VCaP (cell line): ENCODE data around the gene USP53.

ENCODE experiments used
- H3K27ac ChIP-seq: fragments of 450-650 bp; 2 replicates; pipeline ENCODE4 v1.5.1; 2017
- CTCF ChIP-seq: fragments of 450-650 bp; conservative IDR thresholded peaks from 2 replicates; pipeline ENCODE4 v1.5.1; 2017; ENCODE audit warnings: mild to moderate bottlenecking, moderate library complexity

USP53 gene

GRCh38 chr4:119299260-119299671 is 86.8 kb downstream of the USP53 start:
- no peak for TF ChIP-seq CTCF
- peak overlapping the region; percentile 86; the same call in 1 of the 2 replicates for H3K27ac ChIP-seq

DNA sequence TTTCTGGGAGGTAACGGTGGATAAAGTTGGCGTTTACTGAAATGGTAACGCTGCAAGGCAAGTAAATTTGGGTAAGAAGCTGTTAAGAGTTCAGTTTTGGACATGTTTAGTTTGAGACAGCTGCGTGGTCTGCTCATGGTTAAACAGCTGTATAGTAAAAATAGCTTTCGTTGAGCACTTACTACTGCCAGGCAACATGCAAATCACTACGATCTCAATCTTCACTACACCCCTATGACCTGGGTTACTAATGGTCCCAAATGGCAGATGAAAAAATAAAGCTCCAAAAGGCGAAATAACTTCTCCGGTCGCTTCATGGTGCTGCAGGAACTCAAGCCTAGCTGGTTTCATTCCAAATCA is 87.2 kb downstream of the USP53 start:
- peak overlapping the region; percentile 86 for H3K27ac ChIP-seq
- no peak for TF ChIP-seq CTCF

DNA sequence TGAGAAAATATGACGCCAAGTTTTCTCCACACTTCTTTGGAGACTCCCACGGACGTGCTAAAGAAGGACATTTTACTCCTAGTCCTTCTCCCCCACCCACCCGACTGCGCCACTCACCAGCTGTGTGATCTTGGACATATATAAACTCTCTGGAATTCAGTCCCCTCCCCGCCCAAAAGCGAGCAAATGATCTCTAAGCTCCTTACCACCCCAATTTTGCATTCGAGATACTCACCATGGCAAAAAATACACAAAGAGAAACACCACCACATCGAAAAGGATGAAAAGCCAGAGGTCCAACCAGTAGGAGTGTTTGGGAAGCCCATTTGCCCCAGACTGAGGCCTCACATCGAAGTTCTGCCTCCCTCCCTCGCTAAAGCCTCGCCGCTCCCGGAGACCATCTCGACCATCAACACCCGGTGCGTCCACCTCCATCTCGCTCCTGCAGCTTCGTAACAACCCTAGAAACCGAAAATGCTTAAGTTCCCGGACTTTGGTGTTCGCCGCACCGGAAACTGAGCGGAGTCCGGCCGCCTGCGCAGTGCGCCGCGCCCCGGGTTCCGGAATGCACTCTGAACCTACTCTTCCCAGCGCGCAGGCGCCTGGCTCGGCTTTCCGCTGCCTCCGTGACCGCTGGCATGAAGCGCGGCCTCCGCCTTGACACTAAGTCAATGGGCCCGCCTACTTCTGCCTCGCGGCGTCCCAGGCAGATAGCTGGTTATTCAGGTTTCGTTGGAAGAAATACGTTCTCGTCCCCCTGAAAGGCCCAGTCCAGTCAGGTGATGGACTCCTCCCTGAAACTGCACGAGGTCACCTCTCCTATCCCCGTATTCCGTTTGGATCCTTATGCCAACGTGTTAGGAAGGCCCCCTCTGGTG is 87.8 kb downstream of the USP53 start:
- peak overlapping the region; percentile 86 for H3K27ac ChIP-seq
- TF ChIP-seq CTCF = no peak

DNA sequence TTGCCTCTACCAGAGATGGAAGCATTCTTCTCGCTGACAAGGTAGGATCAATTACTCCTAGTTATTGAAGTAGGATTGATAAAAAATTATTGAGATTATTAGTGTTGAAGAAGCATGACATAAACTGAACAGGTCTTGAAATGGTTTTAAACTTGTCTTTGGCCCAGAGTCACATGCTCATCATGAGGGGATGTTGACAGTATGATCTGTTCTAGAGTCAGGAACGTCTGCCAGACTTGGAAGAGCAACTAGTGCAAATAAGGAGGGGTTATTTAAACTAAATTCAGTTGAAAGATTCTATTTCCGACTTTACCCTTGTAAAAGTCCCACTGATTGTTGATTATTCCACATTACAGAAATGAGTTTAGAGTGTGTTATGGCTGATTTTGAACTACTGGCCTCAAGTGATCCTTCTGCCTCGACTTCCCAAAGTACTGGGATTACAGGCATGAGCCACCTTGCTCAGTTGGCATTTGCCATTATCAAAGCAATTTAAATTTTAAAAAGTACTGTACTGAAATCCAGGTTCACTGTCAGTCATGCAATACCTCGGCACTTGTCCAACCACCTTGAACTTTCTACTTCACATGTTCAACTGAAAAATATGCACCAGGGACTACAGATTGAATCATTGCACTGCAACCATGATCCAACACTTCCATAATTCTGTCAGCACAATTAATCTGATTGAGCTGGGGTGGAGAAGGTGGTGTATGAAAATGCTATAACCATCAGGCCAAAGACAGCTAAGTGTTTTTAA is 89.7 kb downstream of the USP53 start:
- TF ChIP-seq CTCF = no peak
- H3K27ac ChIP-seq = peak overlapping the region; percentile 86; the same call in 1 of the 2 replicates

DNA sequence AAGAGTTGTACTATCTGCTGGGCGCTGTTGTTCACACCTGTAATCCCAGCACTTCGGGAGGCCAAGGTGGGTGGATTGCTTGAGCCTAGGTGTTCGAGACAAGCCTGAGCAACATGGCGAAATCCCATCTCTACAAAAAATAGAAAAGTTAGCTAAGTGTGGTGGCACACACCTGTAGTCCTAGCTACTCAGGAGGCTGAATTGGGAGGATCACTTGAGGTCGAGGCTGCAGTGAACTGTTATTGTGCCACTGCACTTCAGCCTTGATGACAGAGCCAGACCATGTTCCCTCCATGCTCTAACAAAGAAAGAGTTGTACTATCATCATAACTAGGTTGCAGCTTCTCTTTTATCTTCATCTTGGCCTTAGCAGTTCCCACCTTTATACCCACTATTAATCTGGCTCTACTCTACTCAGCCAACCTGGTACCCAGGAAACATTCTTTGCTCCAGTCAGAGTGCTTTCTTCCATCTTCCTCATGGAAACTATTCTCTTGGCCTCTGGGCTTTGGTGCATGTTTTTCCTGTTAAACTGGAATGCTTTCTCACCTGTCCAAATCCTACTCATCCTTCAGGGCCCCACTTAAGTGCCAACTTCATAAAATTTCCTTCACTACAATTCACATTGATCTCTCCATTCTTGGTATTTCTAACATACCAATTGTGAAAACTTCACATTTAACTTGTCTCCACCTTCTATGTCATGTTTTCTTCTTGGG is 91.2 kb downstream of the USP53 start:
- TF ChIP-seq CTCF = no peak
- no peak overlapping the region for H3K27ac ChIP-seq

GRCh38 chr4:119304431-119304830 is 91.9 kb downstream of the USP53 start:
- TF ChIP-seq CTCF = no peak

DNA sequence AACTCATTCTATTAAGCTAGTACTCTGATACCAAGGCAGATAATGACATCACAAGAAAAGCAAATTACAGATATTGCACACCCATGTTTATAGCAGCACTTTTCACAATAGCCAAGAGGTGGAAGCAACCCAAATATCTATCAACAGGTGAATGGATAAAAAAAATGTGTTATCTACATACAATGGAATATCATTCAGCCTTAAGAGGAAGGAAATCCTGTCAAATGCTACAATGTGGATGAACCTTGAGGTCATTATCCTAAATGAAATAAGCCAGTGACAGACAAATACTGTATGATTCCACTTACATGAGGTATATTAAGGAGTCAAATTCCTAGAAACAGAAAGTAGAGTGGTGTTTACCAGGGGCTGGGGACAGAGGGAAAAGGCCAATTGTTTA is 95.1 kb downstream of the USP53 start:
- no peak overlapping the region for H3K27ac ChIP-seq
- TF ChIP-seq CTCF = no peak

More at GRCh38 chr4:119304431-119304830, 91.9 kb downstream of the USP53 start:
- H3K27ac ChIP-seq = no peak overlapping the region
